ENCODE measurements around the gene COX20. TPM values are rescaled to one million over a fixed set of nuclear protein-coding genes. Genes with fewer than 3 reads are reported as not detected.
A peak's percentile ranks its signal among the peaks of the same experiment; 100 is the strongest.

The COX20 gene
- polyA plus RNA-seq, 3 donors, result 15.8 to 21.6 (median 17.9) TPM

GRCh38 chr1:244868484-244869363 is 33.3 kb downstream of the COX20 start:
- Mint-ChIP-seq H3K36me3 (peaks cover 0 to under 1% of the 10 kb centered on the region in 2 donors), H3K27ac (peak overlapping the region in 2 of 7 donors; percentile 38 to 60), H3K27me3 (ENCODE audit: low read depth in 3 of 3) (peaks cover 0 to 1% (median 0%) of the 10 kb centered on the region in 3 donors), H3K4me3 (no peak overlapping the region), H3K4me1 (peaks cover 14% of the 10 kb centered on the region), H3K9me3 (peaks cover 0 to 3% (median 2%) of the 10 kb centered on the region in 7 donors)
- Histone ChIP-seq H3K4me3 (replicated peaks in 1 of 3; ENCODE audit: low read depth in 2 of 3, low read length in 3 of 3) (no peak overlapping the region), H4K20me1 (ENCODE audit: insufficient read depth, low read length) (peaks cover 5% of the 10 kb centered on the region), H3K27me3 (ENCODE audit: control insufficient read depth in 2 of 2, insufficient read depth in 2 of 2, low read length in 2 of 2) (no peaks in the 10 kb centered on the region), H3K9ac (ENCODE audit: insufficient read depth, low read length, poor library complexity, severe bottlenecking) (no peak overlapping the region), H3K36me3 (replicated peaks in 1 of 2; ENCODE audit: control insufficient read depth in 1 of 2, insufficient read depth in 2 of 2, low read length in 2 of 2) (no peaks in the 10 kb centered on the region), H3K9me3 (replicated peaks in 1 of 2; ENCODE audit: control insufficient read depth in 1 of 2, insufficient read depth in 1 of 2, low read length in 2 of 2) (no peaks in the 10 kb centered on the region), H2AFZ (ENCODE audit: insufficient read depth, low read depth, low read length, poor library complexity, severe bottlenecking) (no peak overlapping the region), H3K4me1 (ENCODE audit: control insufficient read depth in 1 of 2, insufficient read depth in 2 of 2, low read length in 2 of 2) (peaks cover 12 to 15% of the 10 kb centered on the region in 2 donors), H3K27ac (ENCODE audit: low read depth in 1 of 2, low read length in 2 of 2) (no peak overlapping the region), H3K79me2 (ENCODE audit: insufficient read depth, low read length) (peaks cover 20% of the 10 kb centered on the region), H3K4me2 (replicated peaks; ENCODE audit: extremely low read depth, low read length, poor library complexity, severe bottlenecking) (no peak overlapping the region)
- no peak for DNase-seq
- no peak for TF ChIP-seq CTCF (IDR thresholded peaks at IDR 0.05)
- intact Hi-C loops (cut with micrococcal nuclease), result loop anchor here (5.0 to 10.0 kb wide), 4 partner anchors 49 to 214 kb away; partner anchors contain the start of gene DESI2 (in 1 of the 2)
- WGBS (ENCODE audit: insufficient coverage), result 100% methylated on average over 8 of the region's 23 CpGs

- Histone ChIP-seq H4K20me1 (ENCODE audit: insufficient read depth, low read length) (no peaks in the 10 kb centered on the region), H3K4me2 (replicated peaks; ENCODE audit: extremely low read depth, low read length, poor library complexity, severe bottlenecking) (no peak overlapping the region), H3K27me3 (ENCODE audit: control insufficient read depth in 2 of 2, insufficient read depth in 2 of 2, low read length in 2 of 2) (no peaks in the 10 kb centered on the region), H3K27ac (ENCODE audit: low read depth in 1 of 2, low read length in 2 of 2) (no peak overlapping the region), H3K4me3 (replicated peaks in 1 of 3; ENCODE audit: low read depth in 2 of 3, low read length in 3 of 3) (no peak overlapping the region), H2AFZ (ENCODE audit: insufficient read depth, low read depth, low read length, poor library complexity, severe bottlenecking) (no peak overlapping the region), H3K9ac (ENCODE audit: insufficient read depth, low read length, poor library complexity, severe bottlenecking) (no peak overlapping the region), H3K79me2 (ENCODE audit: insufficient read depth, low read length) (peaks cover 14% of the 10 kb centered on the region), H3K4me1 (ENCODE audit: control insufficient read depth in 1 of 2, insufficient read depth in 2 of 2, low read length in 2 of 2) (peaks cover 12 to 15% of the 10 kb centered on the region in 2 donors), H3K9me3 (replicated peaks in 1 of 2; ENCODE audit: control insufficient read depth in 1 of 2, insufficient read depth in 1 of 2, low read length in 2 of 2) (no peaks in the 10 kb centered on the region), H3K36me3 (replicated peaks in 1 of 2; ENCODE audit: control insufficient read depth in 1 of 2, insufficient read depth in 2 of 2, low read length in 2 of 2) (no peaks in the 10 kb centered on the region)
- Mint-ChIP-seq H3K27ac (peak overlapping the region in 1 of 7 donors; percentile 38), H3K4me1 (peaks cover 14% of the 10 kb centered on the region), H3K36me3 (no peaks in the 10 kb centered on the region), H3K9me3 (peaks cover 0 to 3% (median 0%) of the 10 kb centered on the region in 7 donors), H3K27me3 (ENCODE audit: low read depth in 3 of 3) (peaks cover 0 to 1% (median 0%) of the 10 kb centered on the region in 3 donors), H3K4me3 (no peak overlapping the region)
- no peak for TF ChIP-seq CTCF (IDR thresholded peaks at IDR 0.05)
- intact Hi-C loops (cut with micrococcal nuclease), result loop anchor here (5.0 to 10.0 kb wide), 4 partner anchors 48 to 215 kb away; partner anchors contain the start of gene DESI2 (in 1 of the 2)
- no peak for DNase-seq
- 100% methylated on average over 4 of the region's 12 CpGs for WGBS (ENCODE audit: insufficient coverage)
Measured at GRCh38 chr1:244869364-244869827, 33.9 kb downstream of the COX20 start.
